Occipital lobe (tissue), 2 donors: ENCODE measurements around the gene EXOC6B. TPM values are rescaled to one million over a fixed set of nuclear protein-coding genes. Genes with fewer than 3 reads are reported as not detected.

ENCODE experiments used
- DNase-seq: peaks from one replicate; lab custom pipeline; 2025; lab: John Stamatoyannopoulos, UW
- total RNA-seq: library from RNA; depleted of rRNA; stranded (reverse); fragments of >200 nt; gene quantifications from one replicate; pipeline ENCODE4 v1.2.3, GENCODE V29; 2014

Gene EXOC6B
- 190 TPM for total RNA-seq

DNA sequence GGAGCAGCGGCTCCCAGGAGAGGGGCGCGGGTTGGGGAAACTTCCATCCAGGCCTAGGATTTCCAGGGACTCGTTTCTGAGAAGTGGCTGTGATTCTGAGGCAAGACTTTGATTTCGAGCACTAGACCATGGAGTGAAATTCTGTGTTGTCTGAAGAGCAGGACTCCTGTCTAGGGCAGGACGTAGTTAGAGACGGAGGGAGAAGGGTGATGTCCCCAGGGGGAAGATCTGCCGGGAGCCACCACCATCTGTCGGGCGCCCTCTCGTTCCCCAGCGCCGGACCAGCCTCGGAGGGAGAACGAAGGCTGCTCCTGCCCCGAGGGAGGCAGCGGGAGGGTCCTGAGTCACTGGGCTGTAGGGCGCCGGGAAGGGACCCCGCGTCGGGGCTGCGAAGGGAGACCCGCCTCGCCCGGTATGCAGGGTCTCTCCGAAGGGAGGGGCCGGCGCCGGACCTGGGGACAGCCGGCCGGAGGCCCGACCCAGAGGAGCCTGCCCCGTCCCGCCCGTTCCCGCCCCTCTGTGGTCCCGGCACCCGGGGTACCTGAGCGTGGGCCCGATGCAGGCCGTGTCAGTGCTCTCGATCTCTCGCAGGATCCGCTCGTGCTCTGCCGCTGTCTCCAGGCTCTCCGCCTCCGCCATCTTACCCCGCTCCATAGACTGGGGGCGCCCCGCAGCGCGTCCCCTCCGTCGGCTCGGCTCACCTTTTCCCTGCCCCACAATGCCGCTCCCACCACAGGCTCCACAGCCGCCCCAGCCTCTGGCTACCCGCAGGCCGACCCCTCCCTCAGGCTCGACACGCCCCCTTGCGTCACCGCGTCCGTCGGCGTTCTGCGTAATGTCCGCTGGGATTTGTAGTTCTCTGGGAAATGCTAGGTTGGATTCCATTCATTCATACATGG is at the start of gene EXOC6B:
EXOC6B (minus strand) TSS at position 777 of the 899 bp plus-strand sequence.
- DNase-seq, result peak; percentile 92

DNA sequence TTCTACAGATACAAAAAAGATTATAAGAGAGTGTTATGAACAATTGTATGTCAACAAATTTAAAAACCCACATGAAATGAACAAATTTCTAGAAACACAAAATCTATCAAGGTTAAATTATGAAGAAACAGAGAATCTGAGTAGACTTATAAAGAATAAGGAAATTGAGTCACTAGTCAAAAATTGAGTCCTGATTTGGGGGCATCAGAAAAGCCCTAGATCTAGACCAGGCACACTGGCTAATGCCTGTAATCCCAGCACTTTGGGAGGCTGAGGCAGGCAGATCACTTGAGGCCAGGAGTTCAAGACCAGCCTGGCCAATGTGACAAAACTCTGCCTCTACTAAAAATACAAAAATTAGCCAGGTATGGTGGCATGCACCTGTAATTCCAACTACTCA is 46.0 kb upstream of the EXOC6B start:
- no peak for DNase-seq

DNA sequence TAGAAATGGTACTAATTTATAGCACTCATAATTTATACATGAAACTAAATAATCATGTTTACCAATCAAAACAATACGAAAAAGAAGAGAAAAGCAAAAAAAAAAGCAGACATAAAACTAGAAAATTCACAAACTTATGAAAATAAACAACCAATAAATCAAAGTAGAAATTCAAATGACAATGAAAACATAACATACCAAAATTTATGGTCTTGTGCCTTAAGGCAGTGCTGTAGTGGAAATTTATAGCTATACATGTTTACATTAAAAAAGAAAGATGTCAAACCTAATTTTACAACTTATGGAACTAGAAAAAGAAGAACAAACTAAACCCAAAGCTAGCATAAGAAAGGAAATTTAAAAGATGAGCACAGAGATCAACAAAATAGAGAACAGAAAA is 45.2 kb upstream of the EXOC6B start:
- DNase-seq, result no peak

DNA sequence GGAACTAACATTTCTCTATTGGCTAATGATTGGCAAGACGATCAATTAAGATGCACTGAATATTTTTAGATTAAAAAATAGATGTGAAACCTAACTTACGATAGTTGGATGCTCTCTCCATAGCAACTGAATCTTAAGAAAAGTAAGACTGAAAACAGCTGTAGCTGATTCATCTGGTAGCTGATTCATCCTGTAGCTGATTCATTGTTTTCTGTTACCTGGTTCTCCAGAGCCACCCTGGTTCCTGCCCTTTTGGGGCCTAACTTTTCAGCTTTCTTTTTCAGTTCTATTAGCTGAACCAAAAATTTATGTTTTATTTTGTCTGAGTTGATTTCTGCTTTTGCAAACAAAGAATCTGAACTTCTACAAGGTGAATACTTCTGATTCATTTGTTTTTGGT is 38.7 kb upstream of the EXOC6B start:
- DNase-seq, result no peak

DNA sequence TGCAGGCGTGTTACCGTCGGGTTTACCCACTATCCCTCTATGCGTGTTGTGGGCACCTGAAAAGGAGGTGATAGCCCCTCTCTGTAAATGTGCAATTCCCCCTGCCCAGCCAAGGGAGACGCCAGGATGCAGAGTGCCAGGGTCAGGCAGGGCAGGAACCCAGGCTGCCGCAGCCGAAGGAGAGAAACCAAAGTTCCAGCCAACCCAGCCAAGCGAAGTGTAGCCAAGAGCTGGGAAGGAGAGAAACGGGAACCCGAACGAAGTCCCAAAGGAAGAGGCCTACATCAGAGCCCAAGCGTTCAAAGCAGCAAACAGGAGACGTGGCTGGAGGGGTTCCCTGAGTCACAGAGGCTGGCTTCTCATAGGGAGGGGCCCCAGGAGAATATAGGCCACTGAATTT is 37.2 kb upstream of the EXOC6B start:
- no peak for DNase-seq

DNA sequence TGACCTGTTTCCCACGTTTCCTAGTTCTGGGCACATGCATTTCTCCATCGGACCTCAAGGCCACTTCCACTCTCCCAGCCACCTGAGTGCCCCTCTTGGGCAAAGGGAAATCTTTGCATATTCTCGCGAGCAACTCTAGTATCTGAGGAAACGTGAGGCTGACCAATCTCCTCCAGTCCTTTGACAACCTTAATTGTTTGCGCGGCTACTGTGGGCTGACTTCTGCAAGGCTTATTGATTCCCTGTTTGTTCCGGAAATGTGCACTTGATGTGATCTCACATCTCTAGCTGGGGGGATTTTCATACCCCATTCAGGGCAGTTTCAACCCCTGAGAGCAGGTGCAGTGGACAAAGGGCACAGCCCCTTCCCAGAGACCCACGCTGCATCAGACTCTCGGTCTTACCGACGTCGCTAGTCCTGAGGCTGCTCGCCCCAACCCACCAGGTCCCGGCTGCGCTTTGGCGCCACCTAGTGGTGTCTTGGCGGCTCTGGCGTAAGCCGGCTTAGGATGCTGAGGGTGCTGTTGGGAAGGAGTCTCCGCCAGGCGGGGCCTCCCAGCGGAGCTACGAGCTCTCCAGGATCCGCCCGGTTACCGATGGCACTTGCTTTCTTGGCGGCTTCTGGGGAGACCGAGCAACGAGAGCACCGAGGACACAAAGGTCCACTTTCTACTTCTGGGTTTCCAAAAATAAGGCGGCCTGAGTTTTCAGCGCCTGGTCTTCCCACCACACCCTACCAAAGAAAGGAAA is 36.6 kb upstream of the EXOC6B start:
- peak; percentile 86 for DNase-seq

DNA sequence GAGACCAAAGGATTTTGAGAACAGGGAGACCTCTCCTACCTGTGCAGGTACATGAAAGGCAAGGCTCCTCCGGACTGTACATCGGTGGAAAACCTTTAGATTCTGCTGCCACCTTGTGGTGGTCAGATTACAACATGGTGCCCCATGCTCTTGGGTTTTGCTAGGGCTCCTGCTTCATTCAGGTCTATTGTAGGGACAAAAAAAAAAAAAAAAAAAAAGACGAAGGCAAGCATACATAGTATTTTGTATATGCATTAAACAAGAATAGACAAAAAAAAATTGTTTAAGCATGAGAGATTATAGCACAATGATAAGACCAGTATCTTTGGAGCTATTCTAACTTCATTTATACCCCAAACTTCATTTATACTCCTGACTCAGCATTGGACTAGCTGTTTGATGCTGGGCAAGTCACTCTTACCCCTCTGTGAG is 34.0 kb upstream of the EXOC6B start:
- DNase-seq, result no peak

DNA sequence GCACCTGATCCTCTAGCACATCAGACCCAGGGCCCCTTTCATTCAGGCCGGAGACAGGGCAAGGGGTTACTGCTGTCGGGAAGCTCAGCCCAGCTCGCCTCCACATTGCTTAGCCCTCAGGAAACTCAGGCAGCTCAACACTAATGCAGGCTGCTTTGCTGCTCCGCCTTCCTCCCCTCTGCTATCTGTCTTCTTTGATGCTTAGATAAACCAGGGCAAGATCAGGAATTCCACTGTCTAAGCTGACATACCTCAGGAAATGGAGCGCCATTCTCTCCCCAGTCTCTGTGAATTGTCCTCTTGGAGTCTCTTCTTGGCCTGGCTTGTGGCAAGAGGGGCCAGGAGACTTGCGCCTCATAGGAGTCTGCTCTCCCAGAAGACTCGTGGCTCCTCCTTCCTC is 25.5 kb upstream of the EXOC6B start:
- DNase-seq, result no peak

DNA sequence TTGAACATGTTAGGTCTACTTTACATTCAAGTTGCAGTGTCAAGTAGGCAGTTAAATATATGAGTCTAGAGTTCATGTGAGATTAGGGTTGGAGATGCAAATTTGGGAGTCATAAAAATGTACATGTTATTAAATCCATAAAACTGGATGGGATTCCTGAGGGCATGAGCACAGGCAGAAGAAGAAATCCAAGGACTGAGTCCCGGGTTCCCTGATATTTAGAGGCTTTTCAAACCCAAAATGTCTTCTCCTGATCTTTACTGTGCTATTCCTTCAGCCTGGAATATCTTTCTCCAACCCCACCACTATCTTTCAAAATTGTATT is 23.3 kb upstream of the EXOC6B start:
- no peak for DNase-seq

DNA sequence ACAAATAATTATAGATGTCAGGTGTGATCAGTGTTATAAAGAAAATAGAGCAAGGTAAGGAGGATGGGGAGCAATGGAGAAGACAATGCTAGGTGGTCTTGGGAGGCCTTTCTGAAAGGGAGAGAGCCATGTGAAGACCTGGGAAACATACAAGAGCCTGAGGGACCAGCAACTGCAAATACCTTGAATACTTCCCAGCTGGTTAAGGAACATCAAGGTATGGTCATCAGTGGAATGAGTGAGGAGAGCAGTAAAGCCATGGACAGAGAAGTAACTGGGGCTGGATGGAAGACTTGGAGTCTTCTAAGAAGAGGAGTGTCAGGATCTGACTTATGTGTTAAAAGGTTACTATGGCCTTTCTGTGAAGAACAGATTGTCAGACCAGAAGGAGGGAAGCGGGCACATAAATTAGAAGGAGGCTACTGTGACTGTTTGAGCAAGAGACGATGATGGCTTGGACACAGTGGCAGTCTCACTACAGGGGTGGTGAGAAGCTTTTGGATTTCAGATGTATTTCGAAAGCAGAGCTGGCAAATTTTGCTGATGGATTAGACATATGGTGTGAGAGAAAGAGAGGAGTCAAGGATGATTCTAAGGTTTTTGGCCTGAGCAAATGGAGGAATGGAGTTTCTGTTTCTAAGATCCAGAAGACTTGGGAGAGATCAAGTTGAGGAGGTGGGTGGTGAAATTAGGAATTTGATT is 22.8 kb upstream of the EXOC6B start:
- DNase-seq, result no peak

DNA sequence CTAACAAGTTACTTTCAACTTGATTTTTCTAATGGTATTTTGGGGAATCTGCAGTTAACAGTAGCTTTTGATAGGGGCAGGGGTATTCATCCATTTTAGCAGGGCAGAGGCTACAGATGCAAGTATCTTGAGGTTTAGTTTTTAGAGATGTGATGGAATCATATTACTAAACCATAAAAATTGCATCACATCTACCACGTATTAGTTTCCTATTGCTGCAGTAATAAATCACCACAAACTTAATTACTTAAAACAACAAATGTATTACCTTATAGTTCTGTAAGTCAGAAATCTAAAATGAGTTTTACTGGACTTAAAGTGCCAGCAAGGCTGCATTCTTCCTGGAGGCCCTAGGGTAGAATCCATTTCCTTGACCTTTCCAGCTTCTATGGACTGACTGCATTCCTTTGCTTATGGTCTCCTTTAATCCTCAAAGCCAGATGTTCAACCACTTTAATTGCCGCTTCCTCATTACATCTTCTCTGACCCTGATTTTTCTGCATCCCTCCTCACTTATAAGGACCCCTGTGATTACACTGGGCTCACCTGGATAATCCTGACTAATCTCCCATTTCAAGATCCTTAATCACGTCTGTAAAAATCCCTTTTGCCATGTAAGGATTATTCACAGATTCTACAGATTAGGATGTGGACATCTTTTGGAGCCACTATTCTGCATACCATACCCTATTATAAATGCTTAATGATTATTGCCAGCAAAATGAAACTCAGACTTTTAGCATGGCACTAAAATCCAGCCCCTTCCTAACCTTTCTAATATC is 21.9 kb upstream of the EXOC6B start:
- DNase-seq, result no peak

DNA sequence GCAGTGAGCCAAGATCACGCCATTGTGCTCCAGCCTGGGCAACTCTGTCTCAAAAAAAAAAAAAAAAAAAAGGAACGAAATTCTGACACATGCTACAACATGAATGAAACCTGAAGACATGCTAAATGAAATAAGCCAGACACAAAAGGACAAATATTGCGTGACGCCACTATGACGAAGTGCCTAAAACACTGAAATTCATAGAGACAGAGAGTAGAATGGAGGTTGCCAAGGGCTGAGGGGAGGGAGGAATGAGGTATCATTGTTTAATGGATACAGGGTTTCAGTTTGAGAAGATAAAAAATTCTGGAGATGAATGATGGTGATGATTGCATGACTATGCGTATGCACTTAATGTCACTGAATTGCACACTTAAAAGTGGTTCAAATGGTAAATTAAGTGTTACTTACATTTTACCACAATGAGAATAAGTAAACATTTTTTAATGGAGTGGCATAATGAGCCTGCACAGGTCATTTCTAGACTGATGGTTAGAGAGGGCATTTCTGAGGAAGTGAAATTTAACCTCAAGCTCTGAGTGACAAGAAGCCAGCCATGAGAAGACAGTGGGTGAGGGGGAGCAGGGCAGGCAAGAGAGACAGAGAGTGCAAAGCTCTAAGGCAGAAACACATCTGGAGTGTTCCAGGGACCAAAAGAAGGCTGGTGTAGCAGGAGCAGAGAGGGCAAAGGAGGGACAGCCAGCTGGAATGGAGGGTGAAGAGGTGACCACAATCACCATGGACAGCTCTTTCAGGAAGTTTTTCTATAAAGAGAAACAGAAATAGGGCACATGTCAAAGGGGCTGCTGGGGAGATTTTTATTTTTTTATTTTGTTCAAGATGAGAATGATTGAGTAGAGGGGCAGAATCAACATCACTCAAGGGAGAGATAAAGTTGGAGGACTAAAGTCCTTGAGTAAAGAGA is 20.6 kb upstream of the EXOC6B start:
- no peak for DNase-seq

DNA sequence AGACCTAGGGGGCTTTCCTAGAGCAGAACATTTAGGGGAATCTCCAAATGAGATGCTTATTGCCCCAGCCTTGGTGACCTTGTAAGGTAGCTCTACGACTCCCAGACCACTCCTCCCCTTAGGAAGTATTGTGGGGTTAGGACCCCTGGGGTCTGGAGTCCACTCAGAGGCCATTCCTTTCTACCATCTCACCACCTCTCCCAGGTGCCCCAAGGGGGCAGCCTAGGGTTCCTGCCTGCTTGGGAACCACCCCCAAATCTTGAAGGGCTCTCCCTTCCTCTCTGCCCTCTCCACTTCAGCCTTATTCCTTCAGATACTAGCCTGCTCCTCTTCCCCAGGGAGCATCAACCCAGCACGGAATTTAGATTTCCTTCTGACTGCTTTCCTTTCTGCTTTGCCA is 17.5 kb upstream of the EXOC6B start:
- DNase-seq, result no peak

DNA sequence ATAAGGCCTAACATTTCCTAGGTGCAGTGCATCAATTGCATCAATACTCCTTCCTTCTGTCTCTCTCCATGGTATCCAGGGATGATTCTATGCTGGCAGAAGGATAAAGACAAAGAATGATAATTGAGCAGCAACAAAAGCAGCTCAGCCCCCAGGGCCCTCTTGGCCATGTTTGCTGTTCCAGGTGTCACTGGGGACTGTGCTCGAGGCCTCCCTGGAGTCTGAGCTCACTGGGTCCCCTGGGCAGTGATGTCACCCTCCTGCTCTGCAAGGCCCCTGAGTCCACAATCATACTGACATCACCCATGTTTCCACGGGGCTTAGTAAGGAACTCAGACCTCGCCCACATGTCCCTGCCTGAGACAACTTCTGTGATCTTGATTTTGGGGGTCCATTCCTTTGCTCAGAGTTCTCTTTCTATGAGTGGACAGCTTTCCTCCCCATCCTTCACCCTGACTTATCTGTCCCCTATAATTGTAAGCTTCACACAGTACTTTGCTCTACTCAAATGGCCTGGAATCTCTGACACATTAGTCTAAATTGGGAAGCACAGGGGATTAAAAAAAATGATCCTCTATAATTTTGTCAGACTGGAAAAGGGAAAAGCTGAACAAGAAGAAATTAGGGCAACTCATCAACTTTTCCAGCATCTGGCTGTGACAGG is 15.8 kb upstream of the EXOC6B start:
- no peak for DNase-seq

DNA sequence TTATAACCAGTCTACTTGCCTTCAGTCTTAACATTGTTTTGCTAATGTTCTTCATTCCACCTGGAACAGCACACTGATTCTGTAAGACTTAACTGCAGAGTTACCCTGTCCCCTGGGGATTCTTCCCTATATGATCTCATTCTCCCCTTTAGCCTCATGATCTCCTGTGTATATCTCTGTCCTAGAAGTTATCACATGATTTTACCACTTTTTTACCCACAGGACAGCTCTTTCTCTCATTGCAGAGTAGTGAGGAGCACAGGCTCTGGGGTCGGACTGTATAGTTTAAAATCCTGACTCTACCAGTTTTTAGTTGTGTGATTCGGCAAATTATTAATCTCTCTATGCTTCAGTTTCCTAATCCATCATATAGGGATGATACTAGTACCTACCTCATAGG is 14.2 kb upstream of the EXOC6B start:
- no peak for DNase-seq

DNA sequence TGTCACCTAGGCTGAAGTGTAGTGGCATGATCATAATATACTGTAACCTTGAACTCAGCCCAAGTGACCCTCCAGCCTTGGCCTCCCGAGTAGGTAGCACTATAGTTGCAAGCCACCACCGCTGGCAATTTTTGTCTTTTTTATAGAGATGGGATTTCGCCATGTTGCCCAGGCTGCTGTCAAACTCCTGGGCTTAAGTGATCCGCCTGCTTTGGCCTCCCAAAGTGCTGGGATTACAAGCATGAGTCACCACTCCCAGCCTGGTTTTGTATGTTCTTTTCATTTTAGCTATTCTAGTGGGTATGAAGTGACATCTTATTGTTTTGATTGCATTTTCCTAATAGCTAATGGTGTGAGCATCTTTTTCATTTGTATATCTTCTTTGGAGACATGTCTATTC is 11.3 kb upstream of the EXOC6B start:
- no peak for DNase-seq

DNA sequence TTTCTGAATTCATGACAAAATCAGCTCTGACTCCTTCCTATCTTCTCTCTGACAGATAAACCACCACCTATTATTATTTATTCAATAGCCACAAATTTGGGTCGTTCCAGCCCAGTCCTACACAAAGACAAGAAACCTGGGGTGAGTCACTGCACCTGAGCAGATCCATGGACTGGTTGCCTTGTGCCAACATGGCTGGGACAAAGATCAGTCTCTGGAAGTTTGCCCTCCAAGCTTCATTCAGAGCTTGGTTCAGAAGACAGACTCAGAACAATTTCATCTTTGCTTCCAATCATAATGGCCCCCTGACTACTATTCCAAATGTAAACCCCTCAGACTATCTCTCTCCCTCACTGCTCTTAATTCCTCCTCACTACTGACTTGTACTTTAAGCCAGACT is 9.6 kb upstream of the EXOC6B start:
- no peak for DNase-seq

DNA sequence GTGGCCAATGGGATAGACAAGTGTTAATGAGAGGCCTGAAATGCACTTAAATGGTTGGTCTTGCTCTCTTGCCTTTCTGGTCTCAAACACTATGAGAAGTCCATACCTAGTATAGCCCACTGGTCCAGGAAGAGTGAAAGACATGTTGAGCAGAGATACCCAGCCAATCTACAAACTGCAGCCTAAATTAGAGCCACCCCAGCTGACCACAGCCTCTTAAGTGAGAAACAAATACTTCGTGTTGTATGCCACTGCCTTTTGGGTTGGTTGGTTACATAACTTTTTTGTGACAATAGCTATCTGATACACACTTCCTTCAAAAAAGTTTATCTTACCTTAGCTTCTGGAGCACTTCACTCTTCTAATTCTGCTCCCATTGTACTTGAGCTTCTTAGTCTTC is 8.8 kb upstream of the EXOC6B start:
- DNase-seq, result no peak

DNA sequence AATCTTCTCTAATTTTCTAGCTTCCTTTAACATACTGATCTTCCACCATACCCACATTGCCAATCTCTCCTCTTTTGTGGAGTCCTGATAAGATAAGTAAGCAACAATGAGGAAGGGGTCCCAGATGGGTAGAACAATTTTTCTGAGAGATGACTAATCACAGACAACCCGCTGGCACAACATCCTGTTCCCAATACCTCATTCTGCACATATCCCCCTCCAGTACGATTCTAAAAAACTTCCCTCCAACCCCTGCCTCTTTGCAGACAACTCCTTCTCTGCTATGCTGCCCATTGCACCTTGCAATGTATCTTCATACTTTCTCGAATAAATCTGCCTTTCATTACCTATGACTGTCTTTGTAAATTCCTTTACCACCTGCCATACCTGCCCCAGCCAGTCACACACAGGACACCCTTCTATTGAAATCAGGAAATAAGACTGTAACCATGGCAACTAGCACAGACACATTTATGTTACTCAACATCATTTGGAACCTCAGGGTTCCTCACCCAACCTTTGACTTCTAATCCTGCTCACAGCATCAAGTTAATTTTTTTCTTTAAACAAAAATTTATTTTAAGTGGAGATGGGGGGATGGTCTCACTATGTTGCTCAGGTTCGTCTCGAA is 7.4 kb upstream of the EXOC6B start:
- DNase-seq, result no peak
